SK-N-SH treated with all-trans-retinoic acid at 6 μM for 48 hours (cell line): ENCODE measurements around the gene RSL1D1.

Experiments
- ATAC-seq: fragments of 200-7000 bp; cut with Tn5 transposase; 3 replicates; pipeline ENCODE4 v1.9.1; 2020; ENCODE audit warnings: mild to moderate bottlenecking, moderate library complexity
- ARNTL ChIP-seq: fragments of 450-650 bp; formaldehyde crosslinking; IDR thresholded peaks from 2 replicates; pipeline ENCODE4 v1.5.0; 2020; ENCODE audit warnings: low read depth, mild to moderate bottlenecking, moderate library complexity, borderline replicate concordance
- BACH2 ChIP-seq: fragments of 250-450 bp; sonication (Bioruptor Pico); IDR thresholded peaks from 2 replicates; pipeline ENCODE4 v1.9.0; 2021; ENCODE audit warnings: mild to moderate bottlenecking, borderline replicate concordance
- CSRNP3 ChIP-seq: fragments of 250-450 bp; sonication (Bioruptor Pico); IDR thresholded peaks from 2 replicates; pipeline ENCODE4 v1.5.1; 2021; ENCODE audit warnings: mild to moderate bottlenecking, moderate library complexity
- GLIS3 ChIP-seq: fragments of 250-450 bp; sonication (Bioruptor Pico); IDR thresholded peaks from 2 replicates; pipeline ENCODE4 v1.5.0; 2020; ENCODE audit warnings: mild to moderate bottlenecking, moderate library complexity
- OSR1 ChIP-seq: fragments of 250-450 bp; sonication (Bioruptor Pico); IDR thresholded peaks from 2 replicates; pipeline ENCODE4 v1.8.0; 2022; ENCODE audit warnings: moderate library complexity, mild to moderate bottlenecking, inconsistent platforms
- POU6F1 ChIP-seq: fragments of 250-450 bp; sonication (Bioruptor Pico); IDR thresholded peaks from 2 replicates; pipeline ENCODE4 v1.8.0; 2021; ENCODE audit warnings: low read depth, mild to moderate bottlenecking, moderate library complexity, borderline replicate concordance
- PPARA ChIP-seq: fragments of 250-450 bp; sonication (Bioruptor Pico); IDR thresholded peaks from 2 replicates; pipeline ENCODE4 v1.5.0; 2020; ENCODE audit warnings: mild to moderate bottlenecking, borderline replicate concordance
- RARB ChIP-seq: fragments of 250-450 bp; sonication (Bioruptor Pico); IDR thresholded peaks from 2 replicates; pipeline ENCODE4 v1.8.0; 2021; ENCODE audit warnings: mild to moderate bottlenecking, moderate library complexity
- TOX ChIP-seq: fragments of 250-450 bp; sonication (Bioruptor Pico); IDR thresholded peaks from 2 replicates; pipeline ENCODE4 v1.8.0; 2021; ENCODE audit warnings: mild to moderate bottlenecking, moderate library complexity, borderline replicate concordance
- ZFP3 ChIP-seq: fragments of 250-450 bp; sonication (Bioruptor Pico); IDR thresholded peaks from 2 replicates; pipeline ENCODE4 v1.5.0; 2020; ENCODE audit warnings: mild to moderate bottlenecking, moderate library complexity
- ZFP30 ChIP-seq: fragments of 450-650 bp; formaldehyde crosslinking; IDR thresholded peaks from 2 replicates; pipeline ENCODE4 v1.5.0; 2022; ENCODE audit warnings: mild to moderate bottlenecking, moderate library complexity
- ZNF565 ChIP-seq: fragments of 450-650 bp; formaldehyde crosslinking; conservative IDR thresholded peaks from 2 replicates; pipeline ENCODE4 v1.5.0; 2020; ENCODE audit warnings: low read depth, mild to moderate bottlenecking, moderate library complexity
- ZNF70 ChIP-seq: fragments of 450-650 bp; formaldehyde crosslinking; IDR thresholded peaks from 2 replicates; pipeline ENCODE4 v1.5.0; 2020; ENCODE audit warnings: mild to moderate bottlenecking, moderate library complexity
- ZNF8 ChIP-seq: fragments of 450-650 bp; formaldehyde crosslinking; IDR thresholded peaks from 2 replicates; pipeline ENCODE4 v1.5.0; 2020; ENCODE audit warnings: mild to moderate bottlenecking, moderate library complexity
- TF ChIP-seq, protein P1 (sequence below): fragments of 250-450 bp; sonication (Bioruptor Pico); IDR thresholded peaks from 2 replicates; pipeline ENCODE4 v1.5.1; 2020; ENCODE audit warnings: low read depth, mild to moderate bottlenecking, moderate library complexity
- TF ChIP-seq, protein P2 (sequence below): fragments of 250-450 bp; sonication (Bioruptor Pico); IDR thresholded peaks from 2 replicates; pipeline ENCODE4 v1.5.0; 2020; ENCODE audit warnings: mild to moderate bottlenecking, moderate library complexity
- TF ChIP-seq, protein P3 (sequence below): fragments of 250-450 bp; sonication (Bioruptor Pico); IDR thresholded peaks from 2 replicates; pipeline ENCODE4 v1.8.0; 2020; ENCODE audit warnings: mild to moderate bottlenecking, moderate library complexity, borderline replicate concordance

RSL1D1 gene

GRCh38 chr16:11896486-11897176 lies 45.3 kb upstream of the RSL1D1 start (continued):
- no peak for TF ChIP-seq TOX
- TF ChIP-seq, all 23 proteins: peak for 0

DNA sequence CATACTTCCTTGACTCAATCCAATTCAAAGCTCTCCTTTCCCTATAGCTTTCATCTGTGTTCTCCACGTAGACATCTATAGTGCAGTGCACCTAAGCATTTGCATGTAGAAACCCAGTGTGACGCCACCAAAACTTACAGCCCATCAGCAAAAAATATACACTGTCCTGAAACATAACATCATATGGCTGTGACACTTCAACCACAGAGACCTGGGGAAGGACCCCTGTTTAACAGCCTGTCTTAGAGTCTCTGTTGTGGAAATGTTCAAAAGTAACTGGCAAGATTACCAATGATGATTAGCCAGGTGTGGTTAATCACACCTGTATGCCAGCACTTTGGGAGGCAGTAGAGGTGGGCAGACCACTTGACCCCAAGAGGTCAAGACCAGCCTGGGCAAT lies 42.2 kb upstream of the RSL1D1 start:
- ATAC-seq: no peak
- TF ChIP-seq CSRNP3 (CRISPR knock-in tag) (no peak), ZNF70 (CRISPR knock-in tag) (no peak), OSR1 (no peak), POU6F1 (CRISPR knock-in tag) (no peak), ZFP3 (CRISPR knock-in tag) (no peak), PPARA (no peak), TOX (no peak), BACH2 (CRISPR knock-in tag) (no peak), GLIS3 (no peak), ARNTL (CRISPR knock-in tag) (no peak)
- TF ChIP-seq, protein P1, sequence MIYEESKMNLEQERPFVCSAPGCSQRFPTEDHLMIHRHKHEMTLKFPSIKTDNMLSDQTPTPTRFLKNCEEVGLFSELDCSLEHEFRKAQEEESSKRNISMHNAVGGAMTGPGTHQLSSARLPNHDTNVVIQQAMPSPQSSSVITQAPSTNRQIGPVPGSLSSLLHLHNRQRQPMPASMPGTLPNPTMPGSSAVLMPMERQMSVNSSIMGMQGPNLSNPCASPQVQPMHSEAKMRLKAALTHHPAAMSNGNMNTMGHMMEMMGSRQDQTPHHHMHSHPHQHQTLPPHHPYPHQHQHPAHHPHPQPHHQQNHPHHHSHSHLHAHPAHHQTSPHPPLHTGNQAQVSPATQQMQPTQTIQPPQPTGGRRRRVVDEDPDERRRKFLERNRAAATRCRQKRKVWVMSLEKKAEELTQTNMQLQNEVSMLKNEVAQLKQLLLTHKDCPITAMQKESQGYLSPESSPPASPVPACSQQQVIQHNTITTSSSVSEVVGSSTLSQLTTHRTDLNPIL: no peak
- TF ChIP-seq, protein P2, sequence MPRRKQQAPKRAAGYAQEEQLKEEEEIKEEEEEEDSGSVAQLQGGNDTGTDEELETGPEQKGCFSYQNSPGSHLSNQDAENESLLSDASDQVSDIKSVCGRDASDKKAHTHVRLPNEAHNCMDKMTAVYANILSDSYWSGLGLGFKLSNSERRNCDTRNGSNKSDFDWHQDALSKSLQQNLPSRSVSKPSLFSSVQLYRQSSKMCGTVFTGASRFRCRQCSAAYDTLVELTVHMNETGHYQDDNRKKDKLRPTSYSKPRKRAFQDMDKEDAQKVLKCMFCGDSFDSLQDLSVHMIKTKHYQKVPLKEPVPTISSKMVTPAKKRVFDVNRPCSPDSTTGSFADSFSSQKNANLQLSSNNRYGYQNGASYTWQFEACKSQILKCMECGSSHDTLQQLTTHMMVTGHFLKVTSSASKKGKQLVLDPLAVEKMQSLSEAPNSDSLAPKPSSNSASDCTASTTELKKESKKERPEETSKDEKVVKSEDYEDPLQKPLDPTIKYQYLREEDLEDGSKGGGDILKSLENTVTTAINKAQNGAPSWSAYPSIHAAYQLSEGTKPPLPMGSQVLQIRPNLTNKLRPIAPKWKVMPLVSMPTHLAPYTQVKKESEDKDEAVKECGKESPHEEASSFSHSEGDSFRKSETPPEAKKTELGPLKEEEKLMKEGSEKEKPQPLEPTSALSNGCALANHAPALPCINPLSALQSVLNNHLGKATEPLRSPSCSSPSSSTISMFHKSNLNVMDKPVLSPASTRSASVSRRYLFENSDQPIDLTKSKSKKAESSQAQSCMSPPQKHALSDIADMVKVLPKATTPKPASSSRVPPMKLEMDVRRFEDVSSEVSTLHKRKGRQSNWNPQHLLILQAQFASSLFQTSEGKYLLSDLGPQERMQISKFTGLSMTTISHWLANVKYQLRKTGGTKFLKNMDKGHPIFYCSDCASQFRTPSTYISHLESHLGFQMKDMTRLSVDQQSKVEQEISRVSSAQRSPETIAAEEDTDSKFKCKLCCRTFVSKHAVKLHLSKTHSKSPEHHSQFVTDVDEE: no peak

DNA sequence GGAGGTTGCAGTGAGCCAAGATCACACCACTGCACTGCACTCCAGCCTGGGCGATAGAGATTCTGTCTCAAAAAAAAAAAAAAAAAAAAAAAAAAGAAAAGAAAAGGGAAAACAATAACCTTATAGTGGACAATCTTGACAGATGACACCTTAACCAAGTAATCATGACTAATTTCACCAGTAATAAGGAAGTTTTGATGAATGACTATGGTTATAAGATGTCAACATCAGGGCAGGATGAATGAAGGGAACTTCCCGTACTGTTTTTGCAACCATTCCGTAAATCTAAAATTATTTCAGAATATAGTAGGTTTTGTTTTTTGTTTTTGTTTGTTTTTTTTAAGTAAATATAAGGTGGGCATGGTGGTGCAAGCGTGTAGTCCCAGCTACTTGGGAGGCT lies 41.4 kb upstream of the RSL1D1 start:
- TF ChIP-seq, protein P3, sequence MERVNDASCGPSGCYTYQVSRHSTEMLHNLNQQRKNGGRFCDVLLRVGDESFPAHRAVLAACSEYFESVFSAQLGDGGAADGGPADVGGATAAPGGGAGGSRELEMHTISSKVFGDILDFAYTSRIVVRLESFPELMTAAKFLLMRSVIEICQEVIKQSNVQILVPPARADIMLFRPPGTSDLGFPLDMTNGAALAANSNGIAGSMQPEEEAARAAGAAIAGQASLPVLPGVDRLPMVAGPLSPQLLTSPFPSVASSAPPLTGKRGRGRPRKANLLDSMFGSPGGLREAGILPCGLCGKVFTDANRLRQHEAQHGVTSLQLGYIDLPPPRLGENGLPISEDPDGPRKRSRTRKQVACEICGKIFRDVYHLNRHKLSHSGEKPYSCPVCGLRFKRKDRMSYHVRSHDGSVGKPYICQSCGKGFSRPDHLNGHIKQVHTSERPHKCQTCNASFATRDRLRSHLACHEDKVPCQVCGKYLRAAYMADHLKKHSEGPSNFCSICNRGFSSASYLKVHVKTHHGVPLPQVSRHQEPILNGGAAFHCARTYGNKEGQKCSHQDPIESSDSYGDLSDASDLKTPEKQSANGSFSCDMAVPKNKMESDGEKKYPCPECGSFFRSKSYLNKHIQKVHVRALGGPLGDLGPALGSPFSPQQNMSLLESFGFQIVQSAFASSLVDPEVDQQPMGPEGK (CRISPR knock-in tag): no peak
- TF ChIP-seq BACH2 (CRISPR knock-in tag) (no peak), ZNF565 (CRISPR knock-in tag) (no peak), OSR1 (no peak)
- TF ChIP-seq, all 23 proteins: peak for 0

DNA sequence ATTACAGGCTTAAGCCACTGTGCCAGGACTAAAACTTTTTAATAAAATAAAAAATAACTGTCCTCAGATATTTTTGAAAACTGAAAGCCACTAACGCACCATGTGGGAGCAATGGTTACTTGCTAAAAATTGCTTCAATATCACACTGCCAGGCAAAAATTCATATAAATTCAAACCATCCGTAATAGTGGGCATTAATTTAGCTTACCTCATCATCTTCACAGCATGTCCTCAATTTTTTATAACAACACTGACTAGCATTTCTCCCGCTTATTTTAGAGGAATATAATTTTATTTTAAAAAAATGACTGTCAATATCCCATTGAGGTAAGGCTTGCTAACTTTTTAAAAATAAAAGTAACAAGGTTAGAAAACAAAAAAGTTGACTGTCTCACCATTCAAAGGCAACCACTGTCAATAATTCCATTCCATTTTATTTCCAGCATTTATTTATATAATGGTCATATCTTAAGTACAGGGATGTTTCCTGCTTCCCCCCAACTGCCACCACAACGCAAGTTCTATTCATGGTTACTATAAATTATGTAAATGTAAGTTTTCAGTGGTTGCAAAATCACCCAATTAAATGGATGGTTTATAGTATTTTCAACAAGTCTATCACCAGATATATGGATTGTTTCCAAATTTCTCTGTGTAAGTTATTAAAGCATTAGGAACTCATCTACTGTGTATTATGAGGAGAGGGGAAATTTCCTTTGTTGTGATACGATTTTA lies 39.1 kb upstream of the RSL1D1 start:
- no peak for ATAC-seq
- TF ChIP-seq ARNTL (CRISPR knock-in tag) (no peak), PPARA (no peak), CSRNP3 (CRISPR knock-in tag) (no peak), ZFP30 (CRISPR knock-in tag) (no peak), OSR1 (no peak), ZFP3 (CRISPR knock-in tag) (no peak), ZNF565 (CRISPR knock-in tag) (no peak), GLIS3 (no peak), ZNF8 (CRISPR knock-in tag) (no peak), RARB (CRISPR knock-in tag) (no peak)
- TF ChIP-seq, protein P3 (CRISPR knock-in tag): no peak
- TF ChIP-seq, protein P2: no peak

More for the DNA sequence above, 41.4 kb upstream of the RSL1D1 start:
- ATAC-seq: no peak
